Right lobe of liver (tissue), 4 donors: Measurements from ENCODE around the gene RAB26.

ENCODE experiments used
- CTCF ChIP-seq, 4 donors: fragments of 200-600 bp in 3 of 4; fragments of 450-650 bp in 1 of 4; IDR thresholded peaks; one replicate each; pipeline versions ENCODE4 v1.5.1 to v1.8.0; 2016 to 2022; ENCODE audit warnings: antibody characterized with exemption in 4 of 4, mild to moderate bottlenecking in 2 of 4
- POLR2A ChIP-seq: fragments of 450-650 bp; IDR thresholded peaks from one replicate; pipeline ENCODE4 v1.6.1; 2017; ENCODE audit warnings: antibody characterized with exemption, mild to moderate bottlenecking
- donor health status: DM: no; HTN: no; CAD: no.
- donor health status: DM: no; HTN: no; CAD: no.
- donor health status: DM: no; HTN: yes; CAD: no.

DNA sequence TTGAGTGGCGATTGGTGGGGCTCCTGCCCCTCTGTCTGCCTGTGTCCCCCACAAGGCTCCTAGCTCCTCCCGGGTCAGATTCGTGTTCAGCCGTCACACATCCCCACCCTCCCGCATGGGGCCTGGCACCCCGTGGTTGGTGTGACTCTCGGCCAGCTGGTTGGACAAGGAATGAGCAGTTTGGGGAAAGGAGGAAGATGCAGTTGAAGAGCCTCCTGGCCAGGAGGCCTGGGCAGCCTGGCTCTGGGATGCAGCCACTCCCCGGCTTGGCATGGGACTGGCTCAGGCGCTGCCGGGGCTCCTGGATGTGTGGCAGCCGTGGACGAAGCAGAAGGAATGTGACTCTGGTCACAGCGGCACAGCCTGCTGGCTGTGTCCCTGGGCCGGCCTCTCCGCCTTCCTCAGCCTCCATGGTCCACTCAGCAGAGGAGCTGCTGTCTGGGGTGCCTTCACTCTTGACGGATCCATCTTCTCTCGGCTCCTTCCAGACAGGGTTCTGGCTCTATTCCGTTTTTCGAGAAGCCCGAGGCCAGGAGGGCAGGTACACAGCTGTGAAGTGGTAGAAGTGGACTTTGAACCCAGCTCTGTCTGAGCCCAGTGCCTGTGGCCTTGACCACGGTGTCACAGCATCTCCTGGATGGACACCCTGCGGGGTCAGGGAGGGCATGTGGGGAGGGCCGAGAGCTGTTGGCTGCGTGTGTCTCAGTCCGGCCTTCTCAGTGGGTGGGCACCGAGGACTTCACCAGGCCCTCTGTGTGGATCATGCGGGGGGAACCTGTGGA, 9.2 kb downstream of the RAB26 start:
- TF ChIP-seq CTCF (IDR thresholded peaks at IDR 0.05): no peak
- TF ChIP-seq POLR2A: peak; percentile 23
